Measurements from ENCODE around the gene LDAH.

The LDAH gene

GRCh38 chr2:20691076-20691734 lies 131.7 kb downstream of the LDAH start:
- peaks cover 13 to 33% of the 10 kb centered on the region in 2 donors for H3K36me3 ChIP-seq (ENCODE audit: control insufficient read depth in 1 of 2, insufficient read depth in 2 of 2, low read length in 2 of 2)
- H3K27ac ChIP-seq (ENCODE audit: low read depth, low read length) = no peak overlapping the region
- H3K9ac ChIP-seq (ENCODE audit: low read depth in 1 of 2, low read length in 2 of 2) = no peak overlapping the region
- H3K27me3 ChIP-seq (ENCODE audit: control insufficient read depth in 1 of 2, insufficient read depth in 2 of 2, low read length in 2 of 2) = no peaks in the 10 kb centered on the region
- H3K4me3 ChIP-seq (ENCODE audit: low read depth in 1 of 2, low read length in 2 of 2) = no peak overlapping the region
- peaks cover 0 to 6% of the 10 kb centered on the region in 2 donors for H3K4me1 ChIP-seq (ENCODE audit: control insufficient read depth in 1 of 2, insufficient read depth in 2 of 2, low read length in 2 of 2)
- H3K9me3 ChIP-seq (ENCODE audit: control insufficient read depth in 1 of 2, low read length in 2 of 2) = peaks cover 0 to 2% of the 10 kb centered on the region in 2 donors

GRCh38 chr2:20689428-20690264 lies 133.3 kb downstream of the LDAH start:
- Histone ChIP-seq H3K36me3 (ENCODE audit: control insufficient read depth in 1 of 2, insufficient read depth in 2 of 2, low read length in 2 of 2) (peaks cover 24 to 45% of the 10 kb centered on the region in 2 donors), H3K4me1 (ENCODE audit: control insufficient read depth in 1 of 2, insufficient read depth in 2 of 2, low read length in 2 of 2) (peaks cover 0 to 6% of the 10 kb centered on the region in 2 donors), H3K4me3 (ENCODE audit: low read depth in 1 of 2, low read length in 2 of 2) (no peak overlapping the region), H3K27ac (ENCODE audit: low read depth, low read length) (no peak overlapping the region), H3K27me3 (ENCODE audit: control insufficient read depth in 1 of 2, insufficient read depth in 2 of 2, low read length in 2 of 2) (no peaks in the 10 kb centered on the region), H3K9ac (ENCODE audit: low read depth in 1 of 2, low read length in 2 of 2) (no peak overlapping the region), H3K9me3 (ENCODE audit: control insufficient read depth in 1 of 2, low read length in 2 of 2) (peaks cover 0 to 2% of the 10 kb centered on the region in 2 donors)

DNA sequence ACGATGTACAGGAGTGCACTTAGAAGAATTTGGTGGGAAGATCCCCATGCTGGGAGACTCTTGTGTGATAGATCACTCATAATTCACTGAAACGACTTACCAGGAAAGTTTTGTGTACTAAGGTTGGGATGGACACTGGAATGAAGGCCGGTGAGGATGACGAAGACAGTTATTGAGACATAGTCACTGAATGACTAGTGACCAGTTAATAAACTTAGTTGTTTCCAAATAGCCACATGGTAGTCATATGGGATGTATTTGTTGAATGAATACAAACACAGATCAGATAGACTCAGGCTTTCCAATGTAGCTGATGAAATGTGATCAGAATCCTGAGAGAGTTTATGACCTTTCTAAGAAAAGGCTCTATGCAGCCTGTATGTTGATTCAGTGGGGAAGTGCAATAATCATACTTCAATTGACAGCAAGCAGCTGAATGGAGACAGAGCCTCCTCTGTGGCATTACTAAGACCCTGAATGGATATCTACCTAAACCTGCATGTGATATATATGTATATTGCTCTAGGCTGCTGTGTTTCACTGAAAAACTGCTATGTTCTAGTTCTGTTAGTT lies 135.6 kb downstream of the LDAH start:
- Histone ChIP-seq H3K9ac (ENCODE audit: low read depth in 1 of 2, low read length in 2 of 2) (no peak overlapping the region), H3K27ac (ENCODE audit: low read depth, low read length) (no peak overlapping the region), H3K36me3 (ENCODE audit: control insufficient read depth in 1 of 2, insufficient read depth in 2 of 2, low read length in 2 of 2) (peaks cover 26 to 48% of the 10 kb centered on the region in 2 donors), H3K4me1 (ENCODE audit: control insufficient read depth in 1 of 2, insufficient read depth in 2 of 2, low read length in 2 of 2) (peaks cover 0 to 6% of the 10 kb centered on the region in 2 donors), H3K9me3 (ENCODE audit: control insufficient read depth in 1 of 2, low read length in 2 of 2) (peaks cover 0 to 2% of the 10 kb centered on the region in 2 donors), H3K27me3 (ENCODE audit: control insufficient read depth in 1 of 2, insufficient read depth in 2 of 2, low read length in 2 of 2) (no peaks in the 10 kb centered on the region), H3K4me3 (ENCODE audit: low read depth in 1 of 2, low read length in 2 of 2) (no peak overlapping the region)

DNA sequence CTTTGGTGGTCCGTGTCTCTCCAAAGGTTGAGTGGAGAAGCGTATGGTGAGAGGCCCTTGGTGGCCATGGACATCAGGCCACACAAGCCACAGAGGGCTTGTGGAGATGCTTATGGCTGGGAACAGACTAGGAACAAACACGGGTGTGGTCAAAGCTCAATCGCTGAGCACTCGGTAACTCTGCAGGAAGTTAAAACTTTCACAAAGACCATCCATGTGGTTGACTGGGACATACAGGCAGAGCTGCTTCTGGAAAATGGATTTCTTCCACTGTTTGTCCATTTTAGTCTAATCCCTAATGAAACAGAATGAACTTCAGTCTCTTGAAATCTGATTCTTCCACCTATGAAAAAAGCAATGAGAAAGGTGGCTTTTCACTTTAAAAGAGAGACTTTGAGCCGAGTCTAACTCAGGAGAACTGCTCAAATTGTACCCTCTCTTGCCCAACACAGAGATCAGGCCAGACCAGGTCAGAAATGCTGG lies 138.3 kb downstream of the LDAH start:
- peaks cover 0 to 2% of the 10 kb centered on the region in 2 donors for H3K9me3 ChIP-seq (ENCODE audit: control insufficient read depth in 1 of 2, low read length in 2 of 2)
- H3K36me3 ChIP-seq (ENCODE audit: control insufficient read depth in 1 of 2, insufficient read depth in 2 of 2, low read length in 2 of 2) = peaks cover 32 to 55% of the 10 kb centered on the region in 2 donors
- H3K9ac ChIP-seq (ENCODE audit: low read depth in 1 of 2, low read length in 2 of 2) = no peak overlapping the region
- H3K4me1 ChIP-seq (ENCODE audit: control insufficient read depth in 1 of 2, insufficient read depth in 2 of 2, low read length in 2 of 2) = peaks cover 0 to under 1% of the 10 kb centered on the region in 2 donors
- no peak overlapping the region for H3K27ac ChIP-seq (ENCODE audit: low read depth, low read length)
- H3K27me3 ChIP-seq (ENCODE audit: control insufficient read depth in 1 of 2, insufficient read depth in 2 of 2, low read length in 2 of 2) = no peaks in the 10 kb centered on the region
- no peak overlapping the region for H3K4me3 ChIP-seq (ENCODE audit: low read depth in 1 of 2, low read length in 2 of 2)

DNA sequence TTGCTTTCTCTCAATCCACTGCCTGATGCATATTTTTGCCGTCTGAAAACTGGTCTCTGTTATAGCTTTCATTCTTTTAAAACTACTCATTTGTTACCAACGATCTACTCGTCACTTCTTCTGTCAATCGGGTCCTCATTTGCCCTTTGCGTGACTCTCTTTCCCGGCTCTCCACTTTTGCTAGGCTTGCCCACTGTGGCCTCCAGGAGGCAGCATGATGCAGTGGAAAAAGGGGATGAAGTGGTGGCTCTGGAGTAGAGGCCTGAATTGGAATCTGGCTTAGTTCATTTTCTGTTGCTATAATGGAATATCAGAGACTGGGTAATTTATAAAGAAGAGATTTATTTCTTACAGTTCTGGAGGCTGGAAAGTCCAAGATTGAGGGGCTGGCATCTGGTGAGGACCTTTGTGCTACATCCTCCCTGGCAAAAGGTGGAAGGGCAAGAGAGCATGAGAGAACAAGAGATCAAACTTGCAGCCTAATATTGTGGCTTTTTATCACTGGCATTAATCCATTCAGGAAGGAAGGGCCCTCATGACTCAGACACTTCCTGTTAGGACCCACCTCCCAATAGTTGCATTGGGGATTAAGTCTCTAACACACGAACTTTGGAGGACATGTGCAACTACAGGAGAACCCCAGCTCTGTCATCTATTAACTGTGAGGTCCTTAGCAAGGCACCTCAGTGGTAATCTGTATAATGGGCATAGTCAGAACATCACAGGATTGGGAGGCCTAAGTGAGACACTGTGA lies 140.6 kb downstream of the LDAH start:
- no peaks in the 10 kb centered on the region for H3K27me3 ChIP-seq (ENCODE audit: control insufficient read depth in 1 of 2, insufficient read depth in 2 of 2, low read length in 2 of 2)
- peaks cover 0 to 4% of the 10 kb centered on the region in 2 donors for H3K4me1 ChIP-seq (ENCODE audit: control insufficient read depth in 1 of 2, insufficient read depth in 2 of 2, low read length in 2 of 2)
- no peak overlapping the region for H3K4me3 ChIP-seq (ENCODE audit: low read depth in 1 of 2, low read length in 2 of 2)
- H3K27ac ChIP-seq (ENCODE audit: low read depth, low read length) = no peak overlapping the region
- H3K9me3 ChIP-seq (ENCODE audit: control insufficient read depth in 1 of 2, low read length in 2 of 2) = no peaks in the 10 kb centered on the region
- no peak overlapping the region for H3K9ac ChIP-seq (ENCODE audit: low read depth in 1 of 2, low read length in 2 of 2)
- peaks cover 28 to 41% of the 10 kb centered on the region in 2 donors for H3K36me3 ChIP-seq (ENCODE audit: control insufficient read depth in 1 of 2, insufficient read depth in 2 of 2, low read length in 2 of 2)

DNA sequence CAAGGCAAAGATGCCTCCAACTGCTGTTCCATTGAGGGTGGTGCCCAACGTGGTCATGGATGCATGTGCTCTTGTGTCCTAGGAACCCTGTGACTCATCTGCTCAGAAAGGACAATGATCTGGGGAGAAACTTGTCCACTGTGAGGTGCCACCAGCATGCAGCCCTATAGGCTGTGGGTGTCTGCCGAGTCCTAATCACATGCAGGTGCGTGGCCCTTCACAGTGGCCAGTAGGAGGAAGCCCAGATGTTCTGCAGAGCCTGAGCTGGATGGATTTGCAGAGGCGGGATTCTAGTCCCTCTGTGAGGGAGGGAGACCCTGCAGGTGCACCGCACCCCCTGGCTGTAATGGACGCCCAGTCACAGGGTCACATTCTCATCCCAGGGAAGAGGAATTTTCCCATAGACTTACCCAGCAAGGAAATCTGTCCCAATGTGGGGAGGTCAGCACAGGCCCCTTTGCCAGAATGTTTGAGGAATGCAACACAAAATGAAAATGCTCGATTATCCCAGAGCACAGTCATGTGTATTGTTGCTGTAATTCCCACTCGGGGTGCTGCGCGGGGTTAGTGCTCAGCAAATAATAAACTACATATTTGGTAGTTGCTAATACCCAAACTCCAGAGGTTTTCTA lies 142.0 kb downstream of the LDAH start:
- no peak overlapping the region for H3K4me3 ChIP-seq (ENCODE audit: low read depth in 1 of 2, low read length in 2 of 2)
- H3K4me1 ChIP-seq (ENCODE audit: control insufficient read depth in 1 of 2, insufficient read depth in 2 of 2, low read length in 2 of 2) = peaks cover 14% of the 10 kb centered on the region in 2 donors
- no peak overlapping the region for H3K27ac ChIP-seq (ENCODE audit: low read depth, low read length)
- H3K9ac ChIP-seq (ENCODE audit: low read depth in 1 of 2, low read length in 2 of 2) = no peak overlapping the region
- no peaks in the 10 kb centered on the region for H3K27me3 ChIP-seq (ENCODE audit: control insufficient read depth in 1 of 2, insufficient read depth in 2 of 2, low read length in 2 of 2)
- peaks cover 16 to 27% of the 10 kb centered on the region in 2 donors for H3K36me3 ChIP-seq (ENCODE audit: control insufficient read depth in 1 of 2, insufficient read depth in 2 of 2, low read length in 2 of 2)
- no peaks in the 10 kb centered on the region for H3K9me3 ChIP-seq (ENCODE audit: control insufficient read depth in 1 of 2, low read length in 2 of 2)

GRCh38 chr2:20678780-20679179 lies 144.1 kb downstream of the LDAH start:
- Histone ChIP-seq H3K36me3 (ENCODE audit: control insufficient read depth in 1 of 2, insufficient read depth in 2 of 2, low read length in 2 of 2) (peaks cover 8 to 14% of the 10 kb centered on the region in 2 donors), H3K27me3 (ENCODE audit: control insufficient read depth in 1 of 2, insufficient read depth in 2 of 2, low read length in 2 of 2) (peaks cover 8 to 9% of the 10 kb centered on the region in 2 donors), H3K9me3 (ENCODE audit: control insufficient read depth in 1 of 2, low read length in 2 of 2) (no peaks in the 10 kb centered on the region), H3K4me1 (ENCODE audit: control insufficient read depth in 1 of 2, insufficient read depth in 2 of 2, low read length in 2 of 2) (peaks cover 21 to 25% of the 10 kb centered on the region in 2 donors), H3K4me3 (ENCODE audit: low read depth in 1 of 2, low read length in 2 of 2) (no peak overlapping the region), H3K9ac (ENCODE audit: low read depth in 1 of 2, low read length in 2 of 2) (no peak overlapping the region), H3K27ac (ENCODE audit: low read depth, low read length) (no peak overlapping the region)

DNA sequence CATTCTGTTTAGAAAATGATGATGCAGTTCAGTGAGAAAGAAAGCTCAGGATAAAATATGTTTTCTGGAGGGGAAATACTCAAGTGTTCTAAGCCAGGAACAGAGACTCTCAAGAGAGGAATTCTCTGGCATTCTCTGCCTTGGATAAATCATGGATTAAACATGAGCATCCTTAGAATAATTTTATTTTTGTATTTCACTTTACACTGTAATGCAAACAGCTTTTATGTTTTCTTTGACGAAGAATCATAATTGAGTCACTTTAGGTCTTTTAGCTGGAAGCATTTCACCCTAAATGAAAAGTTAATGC lies 144.9 kb downstream of the LDAH start:
- H3K27me3 ChIP-seq (ENCODE audit: control insufficient read depth in 1 of 2, insufficient read depth in 2 of 2, low read length in 2 of 2) = peaks cover 11 to 15% of the 10 kb centered on the region in 2 donors
- H3K36me3 ChIP-seq (ENCODE audit: control insufficient read depth in 1 of 2, insufficient read depth in 2 of 2, low read length in 2 of 2) = peaks cover 8 to 14% of the 10 kb centered on the region in 2 donors
- no peak overlapping the region for H3K4me3 ChIP-seq (ENCODE audit: low read depth in 1 of 2, low read length in 2 of 2)
- H3K9ac ChIP-seq (ENCODE audit: low read depth in 1 of 2, low read length in 2 of 2) = no peak overlapping the region
- H3K27ac ChIP-seq (ENCODE audit: low read depth, low read length) = no peak overlapping the region
- H3K4me1 ChIP-seq (ENCODE audit: control insufficient read depth in 1 of 2, insufficient read depth in 2 of 2, low read length in 2 of 2) = peaks cover 21 to 25% of the 10 kb centered on the region in 2 donors
- H3K9me3 ChIP-seq (ENCODE audit: control insufficient read depth in 1 of 2, low read length in 2 of 2) = no peaks in the 10 kb centered on the region

DNA sequence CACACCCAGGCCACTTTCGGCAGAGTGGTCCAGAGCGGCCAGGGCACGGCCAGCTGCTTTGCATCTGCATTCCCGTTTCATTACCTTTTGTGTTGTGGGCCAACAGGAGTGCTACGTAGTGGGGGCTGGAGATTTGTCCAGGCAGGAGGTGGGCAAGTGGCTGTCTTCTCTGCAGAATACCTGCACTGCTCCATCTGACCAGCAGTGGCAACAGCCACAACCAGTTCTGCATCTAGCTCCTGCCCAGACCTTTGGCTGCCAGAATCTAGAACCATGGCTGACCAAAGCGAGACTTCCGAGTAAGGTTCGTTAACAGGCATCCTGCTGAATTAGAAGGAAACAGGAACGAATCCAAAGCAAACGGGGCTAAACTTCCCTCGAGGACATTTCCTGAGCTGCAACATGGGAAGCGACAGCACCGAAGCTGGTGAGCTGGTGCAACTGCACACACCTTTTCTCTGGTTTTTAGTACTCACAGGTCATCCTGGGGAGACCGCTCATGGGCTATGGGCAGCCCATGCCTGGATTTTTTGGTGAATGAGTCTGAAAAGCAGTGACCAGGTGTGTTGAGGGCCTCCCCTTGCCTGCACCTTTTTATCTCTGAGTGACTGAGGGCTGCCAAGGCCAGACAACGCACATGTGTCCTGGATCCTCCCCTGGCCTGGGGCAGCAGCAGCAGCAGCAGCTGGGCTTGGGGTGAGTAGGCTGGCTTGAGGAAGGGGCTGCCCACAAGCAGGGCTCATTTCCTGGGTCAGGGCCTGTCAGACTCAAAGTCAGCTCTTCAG lies 145.4 kb downstream of the LDAH start:
- Histone ChIP-seq H3K36me3 (ENCODE audit: control insufficient read depth in 1 of 2, insufficient read depth in 2 of 2, low read length in 2 of 2) (peaks cover 5 to 10% of the 10 kb centered on the region in 2 donors), H3K4me3 (ENCODE audit: low read depth in 1 of 2, low read length in 2 of 2) (no peak overlapping the region), H3K9ac (ENCODE audit: low read depth in 1 of 2, low read length in 2 of 2) (no peak overlapping the region), H3K27ac (ENCODE audit: low read depth, low read length) (no peak overlapping the region), H3K9me3 (ENCODE audit: control insufficient read depth in 1 of 2, low read length in 2 of 2) (no peaks in the 10 kb centered on the region), H3K27me3 (ENCODE audit: control insufficient read depth in 1 of 2, insufficient read depth in 2 of 2, low read length in 2 of 2) (peaks cover 16 to 20% of the 10 kb centered on the region in 2 donors), H3K4me1 (ENCODE audit: control insufficient read depth in 1 of 2, insufficient read depth in 2 of 2, low read length in 2 of 2) (peaks cover 21 to 25% of the 10 kb centered on the region in 2 donors)

Measured in duodenal mucosa (tissue), 2 donors.